ENCODE results near the gene TMC6.

TMC6 gene

GRCh38 chr17:78134899-78135385, 6.4 kb upstream of the TMC6 start:
- Mint-ChIP-seq H3K4me1 (ENCODE audit: low read depth in 2 of 2) (peaks cover 59 to 71% of the 10 kb centered on the region in 2 donors), H3K27me3 (no peaks in the 10 kb centered on the region), H3K36me3 (ENCODE audit: insufficient read depth) (peaks cover 85% of the 10 kb centered on the region), H3K4me3 (peak overlapping the region; percentile 99 to 100), H3K27ac (peak overlapping the region in 1 of 2 donors; percentile 99), H3K9me3 (no peaks in the 10 kb centered on the region)
- ATAC-seq (replicated peaks) (no peak), DNase-seq (no peak)

- DNase-seq = peak; percentile 73 to 77 (median 76)
- H3K36me3 Mint-ChIP-seq (ENCODE audit: insufficient read depth) = peaks cover 90% of the 10 kb centered on the region
- H3K9me3 Mint-ChIP-seq = no peaks in the 10 kb centered on the region
- H3K27me3 Mint-ChIP-seq = no peaks in the 10 kb centered on the region
- peak overlapping the region; percentile 99 to 100 for H3K4me3 Mint-ChIP-seq
- H3K4me1 Mint-ChIP-seq (ENCODE audit: low read depth in 2 of 2) = peaks cover 62 to 74% of the 10 kb centered on the region in 2 donors
- peak overlapping the region; percentile 60 to 99 for H3K27ac Mint-ChIP-seq
- ATAC-seq (replicated peaks) = peak; percentile 27
These were observed 5.7 kb upstream of the TMC6 start for GRCh38 chr17:78133971-78134898.

- ATAC-seq (replicated peaks) (no peak), DNase-seq (no peak)
- peaks cover 59 to 71% of the 10 kb centered on the region in 2 donors for H3K4me1 Mint-ChIP-seq (ENCODE audit: low read depth in 2 of 2)
- peak overlapping the region; percentile 83 to 99 for H3K27ac Mint-ChIP-seq
- peaks cover 92% of the 10 kb centered on the region for H3K36me3 Mint-ChIP-seq (ENCODE audit: insufficient read depth)
- no peaks in the 10 kb centered on the region for H3K9me3 Mint-ChIP-seq
- peak overlapping the region; percentile 99 to 100 for H3K4me3 Mint-ChIP-seq
- H3K27me3 Mint-ChIP-seq = no peaks in the 10 kb centered on the region
These were observed 4.8 kb upstream of the TMC6 start for GRCh38 chr17:78133179-78133951.

- peak overlapping the region; percentile 83 to 99 for H3K27ac Mint-ChIP-seq
- ATAC-seq (replicated peaks) (no peak), DNase-seq (no peak)
- no peaks in the 10 kb centered on the region for H3K27me3 Mint-ChIP-seq
- H3K36me3 Mint-ChIP-seq (ENCODE audit: insufficient read depth) = peaks cover 92% of the 10 kb centered on the region
- H3K9me3 Mint-ChIP-seq = no peaks in the 10 kb centered on the region
- H3K4me3 Mint-ChIP-seq = peak overlapping the region; percentile 99 to 100
- peaks cover 53 to 65% of the 10 kb centered on the region in 2 donors for H3K4me1 Mint-ChIP-seq (ENCODE audit: low read depth in 2 of 2)
These were observed 4.2 kb upstream of the TMC6 start for GRCh38 chr17:78132767-78133178.

GRCh38 chr17:78132084-78132676, 3.6 kb upstream of the TMC6 start:
- peak; percentile 18 for ATAC-seq (replicated peaks)
- no peaks in the 10 kb centered on the region for H3K27me3 Mint-ChIP-seq
- no peaks in the 10 kb centered on the region for H3K9me3 Mint-ChIP-seq
- H3K4me3 Mint-ChIP-seq = peak overlapping the region; percentile 99 to 100
- H3K27ac Mint-ChIP-seq = peak overlapping the region; percentile 83 to 99
- H3K4me1 Mint-ChIP-seq (ENCODE audit: low read depth in 2 of 2) = peaks cover 53 to 61% of the 10 kb centered on the region in 2 donors
- DNase-seq = peak; percentile 62 to 74 (median 74)
- peaks cover 92% of the 10 kb centered on the region for H3K36me3 Mint-ChIP-seq (ENCODE audit: insufficient read depth)

GRCh38 chr17:78131172-78132083, 2.9 kb upstream of the TMC6 start:
- peaks cover 55 to 64% of the 10 kb centered on the region in 2 donors for H3K4me1 Mint-ChIP-seq (ENCODE audit: low read depth in 2 of 2)
- DNase-seq = peak in 2 of 3 experiments; percentile 41 to 46
- H3K9me3 Mint-ChIP-seq = no peaks in the 10 kb centered on the region
- H3K27me3 Mint-ChIP-seq = no peaks in the 10 kb centered on the region
- ATAC-seq (replicated peaks) = peak; percentile 1
- peak overlapping the region; percentile 96 to 99 for H3K27ac Mint-ChIP-seq
- peak overlapping the region; percentile 99 to 100 for H3K4me3 Mint-ChIP-seq
- H3K36me3 Mint-ChIP-seq (ENCODE audit: insufficient read depth) = peaks cover 92% of the 10 kb centered on the region

GRCh38 chr17:78130437-78131101, 2.0 kb upstream of the TMC6 start, which contains the start of gene TMC8:
Gene TMC8, plus strand, starts transcription at chr17:78130771. Its CDS starts 818 bp downstream, at chr17:78131589.
- Mint-ChIP-seq H3K27me3 (no peaks in the 10 kb centered on the region), H3K4me3 (peak within 1 kb of the TSS; percentile 99 to 100), H3K9me3 (no peaks in the 10 kb centered on the region), H3K27ac (peak within 1 kb of the TSS; percentile 96 to 99), H3K4me1 (ENCODE audit: low read depth in 2 of 2) (peaks cover 50 to 59% of the 10 kb centered on the region in 2 donors), H3K36me3 (ENCODE audit: insufficient read depth) (peaks cover 92% of the 10 kb centered on the region)
- ATAC-seq (replicated peaks) (peak; percentile 64), DNase-seq (peak; percentile 80 to 86 (median 83))

- ATAC-seq (replicated peaks) (no peak), DNase-seq (peak in 1 of 3 experiments; percentile 20)
- Mint-ChIP-seq H3K27me3 (no peaks in the 10 kb centered on the region), H3K4me1 (ENCODE audit: low read depth in 2 of 2) (peaks cover 48 to 57% of the 10 kb centered on the region in 2 donors), H3K9me3 (no peaks in the 10 kb centered on the region), H3K36me3 (ENCODE audit: insufficient read depth) (peaks cover 92% of the 10 kb centered on the region), H3K4me3 (peak overlapping the region; percentile 99 to 100), H3K27ac (peak overlapping the region; percentile 96 to 99)
These were observed 1.5 kb upstream of the TMC6 start for GRCh38 chr17:78130090-78130436.

GRCh38 chr17:78129351-78130089, 965 bp upstream of the TMC6 start:
- peaks cover 47 to 60% of the 10 kb centered on the region in 2 donors for H3K4me1 Mint-ChIP-seq (ENCODE audit: low read depth in 2 of 2)
- DNase-seq (peak; percentile 41 to 48 (median 42)), ATAC-seq (replicated peaks) (no peak)
- no peaks in the 10 kb centered on the region for H3K9me3 Mint-ChIP-seq
- peak overlapping the region; percentile 99 to 100 for H3K4me3 Mint-ChIP-seq
- H3K36me3 Mint-ChIP-seq (ENCODE audit: insufficient read depth) = peaks cover 92% of the 10 kb centered on the region
- H3K27me3 Mint-ChIP-seq = no peaks in the 10 kb centered on the region
- H3K27ac Mint-ChIP-seq = peak overlapping the region; percentile 96 to 99

GRCh38 chr17:78127888-78128550, 536 bp downstream of the TMC6 start:
- Mint-ChIP-seq H3K4me1 (ENCODE audit: low read depth in 2 of 2) (peaks cover 46 to 56% of the 10 kb centered on the region in 2 donors), H3K4me3 (peak overlapping the region; percentile 99 to 100), H3K36me3 (ENCODE audit: insufficient read depth) (peaks cover 92% of the 10 kb centered on the region), H3K27ac (peak overlapping the region; percentile 87 to 95), H3K9me3 (no peaks in the 10 kb centered on the region), H3K27me3 (no peaks in the 10 kb centered on the region)
- DNase-seq = no peak
- no peak for ATAC-seq (replicated peaks)
